ENCODE data around the gene PPP1R16B.

- TF ChIP-seq CTCF (conservative IDR thresholded peaks at IDR 0.05): no peak
- TF ChIP-seq ZFX (IDR thresholded peaks at IDR 0.05): no peak
Observed at GRCh38 chr20:38830356-38830755, 24.9 kb downstream of the PPP1R16B start.

Data from C4-2B (cell line).